Tibial nerve (tissue), 4 donors: Measurements from ENCODE around the gene ING2. TPM values are rescaled to one million over a fixed set of nuclear protein-coding genes. Genes with fewer than 3 reads are reported as not detected.
A peak's percentile ranks its signal among the peaks of the same experiment; 100 is the strongest.

ENCODE experiments used
- DNase-seq, 2 donors: peaks; one replicate each; pipeline ENCODE4 v3.0.0-alpha.2; 2019; ENCODE audit warnings: low spot score in 2 of 2
- H3K27ac ChIP-seq, 4 donors: fragments of 200-600 bp; sonication (generic) in 3 of 4; one replicate each; pipeline ENCODE4 v1.5.1; 2017 to 2019; ENCODE audit warnings: mild to moderate bottlenecking in 1 of 4
- H3K27me3 ChIP-seq, 2 donors: fragments of 200-600 bp; sonication (generic) in 1 of 2; one replicate each; pipeline versions ENCODE4 v1.5.1 to v1.6.0; 2017 to 2019
- H3K36me3 ChIP-seq, 3 donors: fragments of 200-600 bp; sonication (generic); one replicate each; pipeline ENCODE4 v1.5.1; 2018 to 2019
- H3K4me1 ChIP-seq, 4 donors: fragments of 200-600 bp; sonication (generic) in 3 of 4; one replicate each; pipeline ENCODE4 v1.5.1; 2017 to 2019
- H3K4me3 ChIP-seq, 4 donors: fragments of 200-600 bp; sonication (generic) in 3 of 4; one replicate each; pipeline ENCODE4 v1.5.1; 2017 to 2019; ENCODE audit warnings: mild to moderate bottlenecking in 1 of 4, moderate library complexity in 1 of 4
- H3K9me3 ChIP-seq, 4 donors: fragments of 200-600 bp; sonication (generic) in 3 of 4; one replicate each; pipeline ENCODE4 v1.5.1; 2017 to 2019
- EP300 ChIP-seq, 2 donors: sonication (generic); formaldehyde crosslinking; IDR thresholded peaks; one replicate each; pipeline ENCODE4 v1.6.1; 2017; ENCODE audit warnings: antibody characterized with exemption in 2 of 2, mild to moderate bottlenecking in 1 of 2
- POLR2A ChIP-seq, 2 donors: fragments of 450-650 bp; IDR thresholded peaks; one replicate each; pipeline ENCODE4 v1.6.1; 2017; ENCODE audit warnings: antibody characterized with exemption in 2 of 2, mild to moderate bottlenecking in 2 of 2, moderate library complexity in 2 of 2
- WGBS, 2 donors: methylation state at CpG; one replicate each; pipeline ENCODE4 v1.1.5; 2018; 5-methylcytosine and 5-hydroxymethylcytosine counted together
- total RNA-seq, 4 donors: library from RNA; depleted of rRNA; stranded (reverse); fragments of >200 nt; gene quantifications; one replicate each; pipeline ENCODE4 v1.1.0, GENCODE V29; 2016
- TF ChIP-seq, protein P1 (sequence below), 5 experiments: fragments of 200-600 bp in 3 of 5; fragments of 450-650 bp in 2 of 5; sonication (generic) in 3 of 5; IDR thresholded peaks; one replicate each; pipeline ENCODE4 v1.5.1; 2016 to 2019; ENCODE audit warnings: antibody characterized with exemption in 5 of 5, mild to moderate bottlenecking in 3 of 5, moderate library complexity in 2 of 5

The ING2 gene
- total RNA-seq, 4 donors from 2014 or later = 9.6 to 32.3 (median 16.3) TPM

DNA sequence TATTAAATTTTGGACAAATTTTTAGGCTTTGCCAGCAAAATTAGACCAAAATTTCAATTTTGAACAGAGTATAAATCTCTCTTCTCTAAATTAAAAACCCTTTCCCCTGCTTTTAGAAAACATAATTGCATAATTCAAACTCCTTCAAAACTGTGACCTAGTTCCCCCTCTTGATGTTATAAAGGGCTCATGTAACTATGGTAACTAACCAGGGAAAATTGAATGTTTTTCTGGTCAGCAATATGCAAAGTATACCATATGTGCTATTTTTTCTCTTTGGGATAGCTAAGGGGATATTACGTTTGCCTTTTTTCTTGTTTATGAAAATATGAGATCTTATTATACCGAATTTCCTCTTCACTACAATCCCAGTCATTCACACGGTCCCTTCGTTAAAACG is 5.1 kb upstream of the ING2 start:
- TF ChIP-seq, protein P1, sequence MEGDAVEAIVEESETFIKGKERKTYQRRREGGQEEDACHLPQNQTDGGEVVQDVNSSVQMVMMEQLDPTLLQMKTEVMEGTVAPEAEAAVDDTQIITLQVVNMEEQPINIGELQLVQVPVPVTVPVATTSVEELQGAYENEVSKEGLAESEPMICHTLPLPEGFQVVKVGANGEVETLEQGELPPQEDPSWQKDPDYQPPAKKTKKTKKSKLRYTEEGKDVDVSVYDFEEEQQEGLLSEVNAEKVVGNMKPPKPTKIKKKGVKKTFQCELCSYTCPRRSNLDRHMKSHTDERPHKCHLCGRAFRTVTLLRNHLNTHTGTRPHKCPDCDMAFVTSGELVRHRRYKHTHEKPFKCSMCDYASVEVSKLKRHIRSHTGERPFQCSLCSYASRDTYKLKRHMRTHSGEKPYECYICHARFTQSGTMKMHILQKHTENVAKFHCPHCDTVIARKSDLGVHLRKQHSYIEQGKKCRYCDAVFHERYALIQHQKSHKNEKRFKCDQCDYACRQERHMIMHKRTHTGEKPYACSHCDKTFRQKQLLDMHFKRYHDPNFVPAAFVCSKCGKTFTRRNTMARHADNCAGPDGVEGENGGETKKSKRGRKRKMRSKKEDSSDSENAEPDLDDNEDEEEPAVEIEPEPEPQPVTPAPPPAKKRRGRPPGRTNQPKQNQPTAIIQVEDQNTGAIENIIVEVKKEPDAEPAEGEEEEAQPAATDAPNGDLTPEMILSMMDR (IDR thresholded peaks at IDR 0.05) = no peak
- no peak for TF ChIP-seq EP300 (IDR thresholded peaks at IDR 0.05)
- TF ChIP-seq POLR2A (IDR thresholded peaks at IDR 0.05) = no peak
- no peak overlapping the region for H3K4me3 ChIP-seq
- H3K27me3 ChIP-seq = no peaks in the 10 kb centered on the region
- H3K27ac ChIP-seq = no peak overlapping the region
- H3K4me1 ChIP-seq = peaks cover 0 to 18% (median 5%) of the 10 kb centered on the region in 4 donors
- H3K36me3 ChIP-seq = peaks cover 0 to 4% (median 0%) of the 10 kb centered on the region in 3 donors
- DNase-seq = no peak
- H3K9me3 ChIP-seq = no peaks in the 10 kb centered on the region
- 75 to 78% methylated on average over 5 of the region's 5 CpGs for WGBS, 2 donors

GRCh38 chr4:183503497-183504063 is 1.3 kb upstream of the ING2 start:
- 1 to 2% methylated on average over 14 to 15 of the region's 15 CpGs for WGBS, 2 donors
- no peaks in the 10 kb centered on the region for H3K9me3 ChIP-seq
- no peak for TF ChIP-seq POLR2A (IDR thresholded peaks at IDR 0.05)
- TF ChIP-seq, protein P1 (IDR thresholded peaks at IDR 0.05) = no peak
- no peak for TF ChIP-seq EP300 (IDR thresholded peaks at IDR 0.05)
- peaks cover 0 to 39% (median 5%) of the 10 kb centered on the region in 4 donors for H3K4me1 ChIP-seq
- no peaks in the 10 kb centered on the region for H3K36me3 ChIP-seq
- H3K4me3 ChIP-seq = peak overlapping the region; percentile 57 to 98 (median 94)
- peak overlapping the region; percentile 96 to 98 (median 98) for H3K27ac ChIP-seq
- peak in 1 of 2 donors; percentile 21 for DNase-seq
- H3K27me3 ChIP-seq = no peaks in the 10 kb centered on the region

- TF ChIP-seq POLR2A (IDR thresholded peaks at IDR 0.05) (peak; percentile 48 to 85), EP300 (IDR thresholded peaks at IDR 0.05) (peak; percentile 41 to 94)
- TF ChIP-seq, protein P1 (IDR thresholded peaks at IDR 0.05) = peak; percentile 4 to 59 (median 42)
- no peaks in the 10 kb centered on the region for H3K9me3 ChIP-seq
- H3K27ac ChIP-seq = peak overlapping the region; percentile 97 to 98 (median 98)
- WGBS, 2 donors = 0 to 1% methylated on average over 52 to 54 of the region's 106 CpGs
- H3K4me3 ChIP-seq = peak overlapping the region; percentile 92 to 98 (median 96)
- peaks cover 0 to 43% (median 5%) of the 10 kb centered on the region in 4 donors for H3K4me1 ChIP-seq
- H3K36me3 ChIP-seq = no peaks in the 10 kb centered on the region
- no peaks in the 10 kb centered on the region for H3K27me3 ChIP-seq
- peak; percentile 97 to 98 for DNase-seq
These were observed 561 bp upstream of the ING2 start for GRCh38 chr4:183504064-183504929.

GRCh38 chr4:183505611-183506388 is 942 bp downstream of the ING2 start:
- no peaks in the 10 kb centered on the region for H3K9me3 ChIP-seq
- no peaks in the 10 kb centered on the region for H3K27me3 ChIP-seq
- peak overlapping the region; percentile 97 to 98 (median 98) for H3K27ac ChIP-seq
- 1 to 2% methylated on average over 10 to 54 of the region's 80 CpGs for WGBS, 2 donors
- DNase-seq = peak; percentile 66 to 82
- peak overlapping the region; percentile 92 to 98 (median 96) for H3K4me3 ChIP-seq
- TF ChIP-seq EP300 (IDR thresholded peaks at IDR 0.05) (peak; percentile 78 to 93), POLR2A (IDR thresholded peaks at IDR 0.05) (peak in 1 of 2 donors; percentile 72)
- TF ChIP-seq, protein P1 (IDR thresholded peaks at IDR 0.05) = peak in 2 of 5 experiments; percentile 14 to 27
- H3K36me3 ChIP-seq = peaks cover 0 to 6% (median 0%) of the 10 kb centered on the region in 3 donors
- peaks cover 0 to 40% (median 5%) of the 10 kb centered on the region in 4 donors for H3K4me1 ChIP-seq
